Ishikawa (cell line): ENCODE results near the gene RTN4RL1.

ENCODE experiments used
- CEBPB ChIP-seq: IDR thresholded peaks from 2 replicates; pipeline ENCODE4 v1.6.1; 2012
- CREB1 ChIP-seq: IDR thresholded peaks from 2 replicates; pipeline ENCODE4 v1.6.1; 2012; ENCODE audit warnings: low read depth
- EGR1 ChIP-seq: IDR thresholded peaks from 2 replicates; pipeline ENCODE4 v1.6.1; 2012
- EP300 ChIP-seq: IDR thresholded peaks from 2 replicates; pipeline ENCODE4 v1.6.1; 2012; ENCODE audit warnings: borderline replicate concordance
- FOXM1 ChIP-seq: IDR thresholded peaks from 2 replicates; pipeline ENCODE4 v1.6.1; 2012; ENCODE audit warnings: low read depth, borderline replicate concordance
- MAX ChIP-seq: IDR thresholded peaks from 2 replicates; pipeline ENCODE4 v1.6.1; 2012
- NFIC ChIP-seq: IDR thresholded peaks from 2 replicates; pipeline ENCODE4 v1.6.1; 2012
- RAD21 ChIP-seq: IDR thresholded peaks from 2 replicates; pipeline ENCODE4 v1.6.1; 2012; ENCODE audit warnings: low read depth
- TAF1 ChIP-seq: IDR thresholded peaks from 2 replicates; pipeline ENCODE4 v1.6.1; 2012; ENCODE audit warnings: low read depth, mild to moderate bottlenecking
- TCF12 ChIP-seq: IDR thresholded peaks from 2 replicates; pipeline ENCODE4 v1.6.1; 2012; ENCODE audit warnings: low read depth
- TEAD4 ChIP-seq: IDR thresholded peaks from 2 replicates; pipeline ENCODE4 v1.6.1; 2012
- USF1 ChIP-seq: IDR thresholded peaks from 2 replicates; pipeline ENCODE4 v1.6.1; 2012
- YY1 ChIP-seq: IDR thresholded peaks from 2 replicates; pipeline ENCODE4 v1.6.1; 2012; ENCODE audit warnings: low read depth
- ZBTB7A ChIP-seq: IDR thresholded peaks from 2 replicates; pipeline ENCODE4 v1.6.1; 2012; ENCODE audit warnings: low read depth
- TF ChIP-seq, protein P1 (sequence below): IDR thresholded peaks from 2 replicates; pipeline ENCODE4 v1.6.1; 2012; ENCODE audit warnings: low read depth, mild to moderate bottlenecking

RTN4RL1 gene

GRCh38 chr17:2057175-2057759, 32.1 kb upstream of the RTN4RL1 start:
- no peak for TF ChIP-seq YY1
- TF ChIP-seq EP300, result no peak
- no peak for TF ChIP-seq CEBPB
- TF ChIP-seq TCF12, result no peak
- no peak for TF ChIP-seq MAX
- TF ChIP-seq FOXM1, result no peak
- TF ChIP-seq USF1, result no peak
- no peak for TF ChIP-seq NFIC
- no peak for TF ChIP-seq TAF1
- TF ChIP-seq EGR1, result no peak
- no peak for TF ChIP-seq TEAD4
- TF ChIP-seq CREB1, result no peak
- no peak for TF ChIP-seq ZBTB7A
- TF ChIP-seq, protein P1, sequence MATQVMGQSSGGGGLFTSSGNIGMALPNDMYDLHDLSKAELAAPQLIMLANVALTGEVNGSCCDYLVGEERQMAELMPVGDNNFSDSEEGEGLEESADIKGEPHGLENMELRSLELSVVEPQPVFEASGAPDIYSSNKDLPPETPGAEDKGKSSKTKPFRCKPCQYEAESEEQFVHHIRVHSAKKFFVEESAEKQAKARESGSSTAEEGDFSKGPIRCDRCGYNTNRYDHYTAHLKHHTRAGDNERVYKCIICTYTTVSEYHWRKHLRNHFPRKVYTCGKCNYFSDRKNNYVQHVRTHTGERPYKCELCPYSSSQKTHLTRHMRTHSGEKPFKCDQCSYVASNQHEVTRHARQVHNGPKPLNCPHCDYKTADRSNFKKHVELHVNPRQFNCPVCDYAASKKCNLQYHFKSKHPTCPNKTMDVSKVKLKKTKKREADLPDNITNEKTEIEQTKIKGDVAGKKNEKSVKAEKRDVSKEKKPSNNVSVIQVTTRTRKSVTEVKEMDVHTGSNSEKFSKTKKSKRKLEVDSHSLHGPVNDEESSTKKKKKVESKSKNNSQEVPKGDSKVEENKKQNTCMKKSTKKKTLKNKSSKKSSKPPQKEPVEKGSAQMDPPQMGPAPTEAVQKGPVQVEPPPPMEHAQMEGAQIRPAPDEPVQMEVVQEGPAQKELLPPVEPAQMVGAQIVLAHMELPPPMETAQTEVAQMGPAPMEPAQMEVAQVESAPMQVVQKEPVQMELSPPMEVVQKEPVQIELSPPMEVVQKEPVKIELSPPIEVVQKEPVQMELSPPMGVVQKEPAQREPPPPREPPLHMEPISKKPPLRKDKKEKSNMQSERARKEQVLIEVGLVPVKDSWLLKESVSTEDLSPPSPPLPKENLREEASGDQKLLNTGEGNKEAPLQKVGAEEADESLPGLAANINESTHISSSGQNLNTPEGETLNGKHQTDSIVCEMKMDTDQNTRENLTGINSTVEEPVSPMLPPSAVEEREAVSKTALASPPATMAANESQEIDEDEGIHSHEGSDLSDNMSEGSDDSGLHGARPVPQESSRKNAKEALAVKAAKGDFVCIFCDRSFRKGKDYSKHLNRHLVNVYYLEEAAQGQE, result no peak
- no peak for TF ChIP-seq RAD21

- TF ChIP-seq, protein P1, result no peak
- TF ChIP-seq CEBPB, result no peak
- no peak for TF ChIP-seq RAD21
- TF ChIP-seq TCF12, result no peak
- TF ChIP-seq NFIC, result no peak
- TF ChIP-seq TAF1, result no peak
- TF ChIP-seq ZBTB7A, result no peak
- TF ChIP-seq YY1, result no peak
- TF ChIP-seq MAX, result no peak
- no peak for TF ChIP-seq FOXM1
- TF ChIP-seq EP300, result no peak
- no peak for TF ChIP-seq EGR1
- no peak for TF ChIP-seq CREB1
- no peak for TF ChIP-seq TEAD4
- no peak for TF ChIP-seq USF1
Observed at GRCh38 chr17:2056206-2057174, 31.4 kb upstream of the RTN4RL1 start.

- TF ChIP-seq EGR1 (no peak), EP300 (no peak), ZBTB7A (no peak; the same call in 1 of the 2 replicates), CEBPB (no peak), TAF1 (no peak), RAD21 (no peak), YY1 (no peak)
Observed at GRCh38 chr17:2055292-2056205, 30.4 kb upstream of the RTN4RL1 start.

GRCh38 chr17:2054512-2055291, 29.6 kb upstream of the RTN4RL1 start, which contains the start of gene HIC1:
TSS of gene HIC1 (plus strand) at chr17:2055103. CDS start at chr17:2056691, 1,588 bp downstream.
- TF ChIP-seq FOXM1 (no peak), TAF1 (no peak), NFIC (no peak), TCF12 (peak; percentile 25; the same call in 1 of the 2 replicates), RAD21 (peak; percentile 82), CEBPB (no peak), USF1 (no peak), EP300 (peak; percentile 33; the same call in 1 of the 2 replicates), MAX (peak; percentile 52; the same call in 1 of the 2 replicates), YY1 (no peak), TEAD4 (no peak), ZBTB7A (peak; percentile 66), EGR1 (peak; percentile 13; the same call in 1 of the 2 replicates), CREB1 (no peak)
- TF ChIP-seq, protein P1, result no peak
